GM12878 (cell line): ENCODE measurements around the gene TPM4. TPM values are rescaled to one million over a fixed set of nuclear protein-coding genes. Genes with fewer than 3 reads are reported as not detected.

Experiments used
- ATF7 ChIP-seq: fragments of 450-650 bp; IDR thresholded peaks from 2 replicates; pipeline ENCODE4 v1.6.1; 2016; ENCODE audit warnings: low read depth, mild to moderate bottlenecking
- CHD2 ChIP-seq: IDR thresholded peaks from 2 replicates; pipeline ENCODE4 v1.6.1; 2011; ENCODE audit warnings: low read depth, low read length, improper control_type of control experiment, borderline replicate concordance
- DPF2 ChIP-seq: fragments of 450-650 bp; IDR thresholded peaks from 2 replicates; pipeline ENCODE4 v1.6.1; 2017; ENCODE audit warnings: mild to moderate bottlenecking
- GATAD2B ChIP-seq: fragments of 450-650 bp; conservative IDR thresholded peaks from 2 replicates; pipeline ENCODE4 v1.6.1; 2017; ENCODE audit warnings: low read depth, mild to moderate bottlenecking, moderate library complexity
- HCFC1 ChIP-seq: fragments of 150-350 bp; IDR thresholded peaks from 2 replicates; pipeline ENCODE4 v1.6.1; 2014; ENCODE audit warnings: low read length
- MTA3 ChIP-seq: IDR thresholded peaks from 2 replicates; pipeline ENCODE4 v1.6.1; 2012; ENCODE audit warnings: low read length, inconsistent platforms, borderline replicate concordance
- MYB ChIP-seq: fragments of 150-350 bp; IDR thresholded peaks from 2 replicates; pipeline ENCODE4 v1.6.1; 2014; ENCODE audit warnings: mild to moderate bottlenecking, low read depth, low read length, borderline replicate concordance
- NFIC ChIP-seq: IDR thresholded peaks from 2 replicates; pipeline ENCODE4 v1.6.1; 2012; ENCODE audit warnings: low read depth, mild to moderate bottlenecking, inconsistent platforms, low read length, moderate library complexity
- NFYB ChIP-seq: IDR thresholded peaks from 2 replicates; pipeline ENCODE4 v1.6.1; 2011; ENCODE audit warnings: low read depth, mild to moderate bottlenecking, low read length, improper control_type of control experiment, moderate library complexity; ENCODE audit not compliant: insufficient read depth
- POLR2A ChIP-seq: IDR thresholded peaks from 2 replicates; pipeline ENCODE4 v1.6.1; 2011; ENCODE audit warnings: low read depth, mild to moderate bottlenecking, low read length
- RCOR1 ChIP-seq: conservative IDR thresholded peaks from 2 replicates; pipeline ENCODE4 v1.6.1; 2012; ENCODE audit warnings: low read depth, low read length, improper control_type of control experiment
- RFX5 ChIP-seq: IDR thresholded peaks from 2 replicates; pipeline ENCODE4 v1.6.1; 2011; ENCODE audit warnings: low read depth, low read length, improper control_type of control experiment
- SP1 ChIP-seq: IDR thresholded peaks from one replicate; pipeline ENCODE4 v1.6.1; 2011; ENCODE audit warnings: low read depth, low read length
- STAT3 ChIP-seq: IDR thresholded peaks from 2 replicates; pipeline ENCODE4 v1.6.1; 2011; ENCODE audit warnings: low read depth, low read length, improper control_type of control experiment
- polyA plus RNA-seq, 11 experiments: library from polyadenylated mRNA; depleted of rRNA in 4 of 11; unstranded in 6 of 11; stranded (reverse) in 5 of 11; fragments of >200 nt; fragmentation: Nextera tagmentation in 4 of 11; fragmentation: Illumina TruSeq in 1 of 11; extraction: Ambion mirVana in 4 of 11; extraction: Trizol in 1 of 11; gene quantifications; 1 replicate in 1 of 11; 2 replicates in 10 of 11; pipeline versions ENCODE4 v1.2.1 to v1.2.3, GENCODE V29; 2011 to 2016; ENCODE audit warnings: inconsistent platforms in 2 of 11, missing spikeins in 2 of 11, low read depth in 1 of 11
- total RNA-seq, 4 experiments: library from RNA; depleted of rRNA in 3 of 4; stranded (reverse); fragments of >200 nt in 3 of 4; fragmentation: Illumina TruSeq in 1 of 4; extraction: Trizol in 1 of 4; gene quantifications; 2 replicates each; pipeline versions ENCODE4 v1.2.1 to v1.2.3, GENCODE V29; 2013 to 2021
- TF ChIP-seq, protein P1 (sequence below): fragments of 450-650 bp; IDR thresholded peaks from 2 replicates; pipeline ENCODE4 v1.6.1; 2017; ENCODE audit warnings: mild to moderate bottlenecking, moderate library complexity
- TF ChIP-seq, protein P2 (sequence below): fragments of 450-650 bp; IDR thresholded peaks from 2 replicates; pipeline ENCODE4 v1.6.1; 2017; ENCODE audit warnings: borderline replicate concordance
- TF ChIP-seq, protein P3 (sequence below): fragments of 450-650 bp; IDR thresholded peaks from 2 replicates; pipeline ENCODE4 v1.6.1; 2017; ENCODE audit warnings: mild to moderate bottlenecking, moderate library complexity
- TF ChIP-seq, protein P4 (sequence below): fragments of 450-650 bp; IDR thresholded peaks from 2 replicates; pipeline ENCODE4 v1.6.1; 2014; ENCODE audit warnings: mild to moderate bottlenecking

Gene TPM4
- total and polyA plus RNA-seq, 10 of the 15 experiments (the other 5 are each of a cell fraction or from before 2014, with no cell fraction given), result 183 to 620 (median 407) TPM

DNA sequence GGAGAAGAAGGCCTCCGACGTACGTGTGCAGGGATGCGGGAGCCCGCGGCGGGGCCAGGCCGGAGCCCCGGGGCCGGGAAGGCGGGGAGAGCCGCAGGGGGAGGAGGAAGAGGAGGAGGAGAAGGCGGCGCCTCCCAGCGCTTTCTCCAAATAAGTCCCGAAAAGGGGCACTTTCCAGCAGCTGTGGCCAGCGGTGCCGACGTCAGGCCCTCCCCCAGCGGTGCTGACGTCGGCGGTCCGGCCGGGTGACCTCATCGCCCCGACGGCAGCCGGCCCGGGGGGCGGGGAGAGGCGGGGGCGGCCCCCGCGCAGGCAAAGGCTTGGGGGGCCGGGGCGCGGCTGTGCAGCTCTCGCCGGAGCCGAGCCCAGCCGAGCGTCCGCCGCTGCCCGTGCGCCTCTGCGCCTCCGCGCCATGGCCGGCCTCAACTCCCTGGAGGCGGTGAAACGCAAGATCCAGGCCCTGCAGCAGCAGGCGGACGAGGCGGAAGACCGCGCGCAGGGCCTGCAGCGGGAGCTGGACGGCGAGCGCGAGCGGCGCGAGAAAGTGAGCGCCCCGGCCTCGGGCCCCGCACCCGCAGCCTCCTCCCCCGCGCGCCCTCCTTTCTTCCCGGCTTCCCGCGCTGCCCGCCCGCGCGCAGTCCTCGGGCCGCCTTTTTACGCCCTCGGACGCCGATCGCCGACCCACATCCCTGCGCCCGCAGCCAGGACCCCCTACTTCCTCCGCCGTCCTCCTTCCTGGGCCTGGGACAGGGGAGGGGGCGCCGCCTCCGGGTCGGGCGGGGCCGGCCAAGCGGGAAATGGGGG, at the start of gene TPM4 (continued):
- TF ChIP-seq, protein P1, sequence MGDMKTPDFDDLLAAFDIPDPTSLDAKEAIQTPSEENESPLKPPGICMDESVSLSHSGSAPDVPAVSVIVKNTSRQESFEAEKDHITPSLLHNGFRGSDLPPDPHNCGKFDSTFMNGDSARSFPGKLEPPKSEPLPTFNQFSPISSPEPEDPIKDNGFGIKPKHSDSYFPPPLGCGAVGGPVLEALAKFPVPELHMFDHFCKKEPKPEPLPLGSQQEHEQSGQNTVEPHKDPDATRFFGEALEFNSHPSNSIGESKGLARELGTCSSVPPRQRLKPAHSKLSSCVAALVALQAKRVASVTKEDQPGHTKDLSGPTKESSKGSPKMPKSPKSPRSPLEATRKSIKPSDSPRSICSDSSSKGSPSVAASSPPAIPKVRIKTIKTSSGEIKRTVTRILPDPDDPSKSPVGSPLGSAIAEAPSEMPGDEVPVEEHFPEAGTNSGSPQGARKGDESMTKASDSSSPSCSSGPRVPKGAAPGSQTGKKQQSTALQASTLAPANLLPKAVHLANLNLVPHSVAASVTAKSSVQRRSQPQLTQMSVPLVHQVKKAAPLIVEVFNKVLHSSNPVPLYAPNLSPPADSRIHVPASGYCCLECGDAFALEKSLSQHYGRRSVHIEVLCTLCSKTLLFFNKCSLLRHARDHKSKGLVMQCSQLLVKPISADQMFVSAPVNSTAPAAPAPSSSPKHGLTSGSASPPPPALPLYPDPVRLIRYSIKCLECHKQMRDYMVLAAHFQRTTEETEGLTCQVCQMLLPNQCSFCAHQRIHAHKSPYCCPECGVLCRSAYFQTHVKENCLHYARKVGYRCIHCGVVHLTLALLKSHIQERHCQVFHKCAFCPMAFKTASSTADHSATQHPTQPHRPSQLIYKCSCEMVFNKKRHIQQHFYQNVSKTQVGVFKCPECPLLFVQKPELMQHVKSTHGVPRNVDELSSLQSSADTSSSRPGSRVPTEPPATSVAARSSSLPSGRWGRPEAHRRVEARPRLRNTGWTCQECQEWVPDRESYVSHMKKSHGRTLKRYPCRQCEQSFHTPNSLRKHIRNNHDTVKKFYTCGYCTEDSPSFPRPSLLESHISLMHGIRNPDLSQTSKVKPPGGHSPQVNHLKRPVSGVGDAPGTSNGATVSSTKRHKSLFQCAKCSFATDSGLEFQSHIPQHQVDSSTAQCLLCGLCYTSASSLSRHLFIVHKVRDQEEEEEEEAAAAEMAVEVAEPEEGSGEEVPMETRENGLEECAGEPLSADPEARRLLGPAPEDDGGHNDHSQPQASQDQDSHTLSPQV, result no peak; the same call in 1 of the 2 replicates
- TF ChIP-seq CHD2 (peak; percentile 55; the same call in 1 of the 2 replicates), RCOR1 (no peak), NFYB (no peak), DPF2 (peak; percentile 94), MTA3 (no peak), NFIC (no peak), RFX5 (no peak), GATAD2B (peak; percentile 94), HCFC1 (0 out of 2 replicates have a peak, but pooled peaks have one; percentile 6), POLR2A (peak; percentile 92), SP1 (peak; percentile 8), STAT3 (no peak), ATF7 (peak; percentile 76), MYB (no peak)
- TF ChIP-seq, protein P2, sequence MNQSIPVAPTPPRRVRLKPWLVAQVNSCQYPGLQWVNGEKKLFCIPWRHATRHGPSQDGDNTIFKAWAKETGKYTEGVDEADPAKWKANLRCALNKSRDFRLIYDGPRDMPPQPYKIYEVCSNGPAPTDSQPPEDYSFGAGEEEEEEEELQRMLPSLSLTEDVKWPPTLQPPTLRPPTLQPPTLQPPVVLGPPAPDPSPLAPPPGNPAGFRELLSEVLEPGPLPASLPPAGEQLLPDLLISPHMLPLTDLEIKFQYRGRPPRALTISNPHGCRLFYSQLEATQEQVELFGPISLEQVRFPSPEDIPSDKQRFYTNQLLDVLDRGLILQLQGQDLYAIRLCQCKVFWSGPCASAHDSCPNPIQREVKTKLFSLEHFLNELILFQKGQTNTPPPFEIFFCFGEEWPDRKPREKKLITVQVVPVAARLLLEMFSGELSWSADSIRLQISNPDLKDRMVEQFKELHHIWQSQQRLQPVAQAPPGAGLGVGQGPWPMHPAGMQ, result no peak
- TF ChIP-seq, protein P3, sequence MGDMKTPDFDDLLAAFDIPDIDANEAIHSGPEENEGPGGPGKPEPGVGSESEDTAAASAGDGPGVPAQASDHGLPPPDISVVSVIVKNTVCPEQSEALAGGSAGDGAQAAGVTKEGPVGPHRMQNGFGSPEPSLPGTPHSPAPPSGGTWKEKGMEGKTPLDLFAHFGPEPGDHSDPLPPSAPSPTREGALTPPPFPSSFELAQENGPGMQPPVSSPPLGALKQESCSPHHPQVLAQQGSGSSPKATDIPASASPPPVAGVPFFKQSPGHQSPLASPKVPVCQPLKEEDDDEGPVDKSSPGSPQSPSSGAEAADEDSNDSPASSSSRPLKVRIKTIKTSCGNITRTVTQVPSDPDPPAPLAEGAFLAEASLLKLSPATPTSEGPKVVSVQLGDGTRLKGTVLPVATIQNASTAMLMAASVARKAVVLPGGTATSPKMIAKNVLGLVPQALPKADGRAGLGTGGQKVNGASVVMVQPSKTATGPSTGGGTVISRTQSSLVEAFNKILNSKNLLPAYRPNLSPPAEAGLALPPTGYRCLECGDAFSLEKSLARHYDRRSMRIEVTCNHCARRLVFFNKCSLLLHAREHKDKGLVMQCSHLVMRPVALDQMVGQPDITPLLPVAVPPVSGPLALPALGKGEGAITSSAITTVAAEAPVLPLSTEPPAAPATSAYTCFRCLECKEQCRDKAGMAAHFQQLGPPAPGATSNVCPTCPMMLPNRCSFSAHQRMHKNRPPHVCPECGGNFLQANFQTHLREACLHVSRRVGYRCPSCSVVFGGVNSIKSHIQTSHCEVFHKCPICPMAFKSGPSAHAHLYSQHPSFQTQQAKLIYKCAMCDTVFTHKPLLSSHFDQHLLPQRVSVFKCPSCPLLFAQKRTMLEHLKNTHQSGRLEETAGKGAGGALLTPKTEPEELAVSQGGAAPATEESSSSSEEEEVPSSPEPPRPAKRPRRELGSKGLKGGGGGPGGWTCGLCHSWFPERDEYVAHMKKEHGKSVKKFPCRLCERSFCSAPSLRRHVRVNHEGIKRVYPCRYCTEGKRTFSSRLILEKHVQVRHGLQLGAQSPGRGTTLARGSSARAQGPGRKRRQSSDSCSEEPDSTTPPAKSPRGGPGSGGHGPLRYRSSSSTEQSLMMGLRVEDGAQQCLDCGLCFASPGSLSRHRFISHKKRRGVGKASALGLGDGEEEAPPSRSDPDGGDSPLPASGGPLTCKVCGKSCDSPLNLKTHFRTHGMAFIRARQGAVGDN, result peak; percentile 65; the same call in 1 of the 2 replicates
- TF ChIP-seq, protein P4, sequence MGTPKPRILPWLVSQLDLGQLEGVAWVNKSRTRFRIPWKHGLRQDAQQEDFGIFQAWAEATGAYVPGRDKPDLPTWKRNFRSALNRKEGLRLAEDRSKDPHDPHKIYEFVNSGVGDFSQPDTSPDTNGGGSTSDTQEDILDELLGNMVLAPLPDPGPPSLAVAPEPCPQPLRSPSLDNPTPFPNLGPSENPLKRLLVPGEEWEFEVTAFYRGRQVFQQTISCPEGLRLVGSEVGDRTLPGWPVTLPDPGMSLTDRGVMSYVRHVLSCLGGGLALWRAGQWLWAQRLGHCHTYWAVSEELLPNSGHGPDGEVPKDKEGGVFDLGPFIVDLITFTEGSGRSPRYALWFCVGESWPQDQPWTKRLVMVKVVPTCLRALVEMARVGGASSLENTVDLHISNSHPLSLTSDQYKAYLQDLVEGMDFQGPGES, result no peak
